IPS-NIHi11 (cell line): Measurements from ENCODE around the gene NPLOC4.
A peak's percentile ranks its signal among the peaks of the same experiment; 100 is the strongest.

Experiments
- DNase-seq: peaks from one replicate; pipeline ENCODE4 v3.0.0; 2012; ENCODE audit warnings: mixed read lengths, low spot score

Gene NPLOC4

GRCh38 chr17:81517339-81518112 is 119.4 kb downstream of the NPLOC4 start:
- peak; percentile 8 for DNase-seq

GRCh38 chr17:81517009-81517338 is 119.9 kb downstream of the NPLOC4 start:
- no peak for DNase-seq

GRCh38 chr17:81516439-81516838 is 120.5 kb downstream of the NPLOC4 start:
- DNase-seq = no peak

GRCh38 chr17:81515530-81516041 is 121.3 kb downstream of the NPLOC4 start:
- no peak for DNase-seq

- DNase-seq = peak; percentile 81
Measured at GRCh38 chr17:81514739-81515529, 122.0 kb downstream of the NPLOC4 start.

- no peak for DNase-seq
Measured at GRCh38 chr17:81514489-81514738, 122.5 kb downstream of the NPLOC4 start.

- peak; percentile 23 for DNase-seq
Measured at GRCh38 chr17:81513753-81514488, 123.0 kb downstream of the NPLOC4 start.

- DNase-seq = peak; percentile 41
Measured at GRCh38 chr17:81513372-81513752, 123.5 kb downstream of the NPLOC4 start.

GRCh38 chr17:81512562-81513371 is 124.1 kb downstream of the NPLOC4 start, which contains the start of gene ACTG1:
TSS of gene ACTG1 (minus strand) at chr17:81512799. CDS start at chr17:81512354, 445 bp downstream.
- peak; percentile 90 for DNase-seq

GRCh38 chr17:81511804-81512561 is 124.9 kb downstream of the NPLOC4 start:
- no peak for DNase-seq

GRCh38 chr17:81511554-81511803 is 125.4 kb downstream of the NPLOC4 start:
- no peak for DNase-seq

GRCh38 chr17:81510785-81511553 is 125.9 kb downstream of the NPLOC4 start:
- no peak for DNase-seq

- DNase-seq = no peak
Measured at GRCh38 chr17:81509972-81510784, 126.7 kb downstream of the NPLOC4 start.

- DNase-seq = no peak
Measured at GRCh38 chr17:81509207-81509971, 127.5 kb downstream of the NPLOC4 start.

- no peak for DNase-seq
Measured at GRCh38 chr17:81508639-81509206, 128.2 kb downstream of the NPLOC4 start.
